Hepatocyte (in vitro differentiated cells): ENCODE results near the gene DACT3. TPM values are rescaled to one million over a fixed set of nuclear protein-coding genes. Genes with fewer than 3 reads are reported as not detected.

Experiments
- DNase-seq: peaks from one replicate; pipeline ENCODE4 v3.0.0-alpha.2; 2016; ENCODE audit warnings: low spot score
- H2AFZ ChIP-seq: fragments of 200-600 bp; sonication (generic); 2 replicates; pipeline ENCODE4 v1.6.0; 2016; ENCODE audit warnings: antibody characterized with exemption, mild to moderate bottlenecking
- H3K27ac ChIP-seq: fragments of 200-600 bp; sonication (generic); 2 replicates; pipeline ENCODE4 v1.5.1; 2016; ENCODE audit warnings: mild to moderate bottlenecking
- H3K27me3 ChIP-seq: fragments of 200-600 bp; sonication (generic); 2 replicates; pipeline ENCODE4 v1.6.1; 2016
- H3K36me3 ChIP-seq: fragments of 200-600 bp; sonication (generic); replicated peaks from 2 replicates; pipeline ENCODE4 v1.5.1; 2016; ENCODE audit warnings: low read depth; ENCODE audit not compliant: insufficient read depth
- H3K4me1 ChIP-seq: fragments of 200-600 bp; sonication (generic); 2 replicates; pipeline ENCODE4 v1.5.1; 2016; ENCODE audit warnings: mild to moderate bottlenecking, moderate library complexity; ENCODE audit not compliant: insufficient read depth
- H3K4me2 ChIP-seq: fragments of 200-600 bp; sonication (generic); 2 replicates; pipeline ENCODE4 v1.6.0; 2016
- H3K4me3 ChIP-seq: fragments of 200-600 bp; sonication (generic); 2 replicates; pipeline ENCODE4 v1.5.1; 2016; ENCODE audit warnings: mild to moderate bottlenecking
- H3K79me2 ChIP-seq: fragments of 200-600 bp; sonication (generic); 2 replicates; pipeline ENCODE4 v1.6.0; 2017; ENCODE audit warnings: mild to moderate bottlenecking
- H3K9me2 ChIP-seq: fragments of 200-600 bp; sonication (generic); replicated peaks from 2 replicates; pipeline ENCODE4 v1.6.0; 2017; ENCODE audit warnings: mild to moderate bottlenecking; ENCODE audit not compliant: insufficient read depth
- H3K9me3 ChIP-seq: fragments of 200-600 bp; sonication (generic); 2 replicates; pipeline ENCODE4 v1.5.1; 2016; ENCODE audit warnings: low read depth, mild to moderate bottlenecking
- H4K20me1 ChIP-seq: fragments of 200-600 bp; sonication (generic); 2 replicates; pipeline ENCODE4 v1.6.0; 2016; ENCODE audit warnings: mild to moderate bottlenecking; ENCODE audit not compliant: insufficient read depth, poor library complexity, severe bottlenecking
- EZH2 ChIP-seq: fragments of 200-600 bp; sonication (generic); IDR thresholded peaks from 2 replicates; pipeline ENCODE4 v1.6.1; 2016; ENCODE audit warnings: antibody characterized with exemption, mild to moderate bottlenecking, borderline replicate concordance
- EZH2phosphoT487 ChIP-seq: fragments of 200-600 bp; sonication (generic); IDR thresholded peaks from one replicate; pipeline ENCODE4 v1.6.1; 2018; ENCODE audit warnings: antibody characterized with exemption, mild to moderate bottlenecking, low read depth, moderate library complexity; ENCODE audit not compliant: unreplicated experiment, severe bottlenecking
- WGBS: methylation state at CpG from one replicate; pipeline ENCODE4 v1.1.6; 2016; ENCODE audit warnings: low lambda C conversion rate; ENCODE audit errors: missing lambda C conversion rate; 5-methylcytosine and 5-hydroxymethylcytosine counted together
- polyA plus RNA-seq: library from polyadenylated mRNA; unstranded; fragments of >200 nt; fragmentation: Nextera tagmentation; extraction: Ambion mirVana; gene quantifications from 2 replicates; pipeline ENCODE4 v1.2.1, GENCODE V29; 2016
- total RNA-seq: library from RNA; depleted of rRNA; stranded (reverse); fragments of >200 nt; gene quantifications from 2 replicates; pipeline ENCODE4 v1.2.3, GENCODE V29; 2014
- TF ChIP-seq, protein P1 (sequence below): fragments of 200-600 bp; sonication (generic); IDR thresholded peaks from 2 replicates; pipeline ENCODE4 v1.5.1; 2016; ENCODE audit warnings: antibody characterized with exemption, mild to moderate bottlenecking; ENCODE audit not compliant: poor library complexity

DACT3 gene
- total and polyA plus RNA-seq, 2 experiments from 2014 or later = 18.4 TPM

GRCh38 chr19:46615966-46616365 is 45.0 kb downstream of the DACT3 start:
- Histone ChIP-seq H3K27ac (no peak overlapping the region), H3K79me2 (no peaks in the 10 kb centered on the region), H3K9me2 (no peaks in the 10 kb centered on the region), H4K20me1 (no peaks in the 10 kb centered on the region), H2AFZ (no peak overlapping the region), H3K4me1 (peaks cover 7% of the 10 kb centered on the region), H3K4me2 (no peak overlapping the region), H3K9me3 (no peaks in the 10 kb centered on the region), H3K27me3 (no peaks in the 10 kb centered on the region), H3K4me3 (no peak overlapping the region), H3K36me3 (no peaks in the 10 kb centered on the region)
- 87% methylated on average over 10 of the region's 10 CpGs for WGBS
- DNase-seq = no peak
- TF ChIP-seq, protein P1, sequence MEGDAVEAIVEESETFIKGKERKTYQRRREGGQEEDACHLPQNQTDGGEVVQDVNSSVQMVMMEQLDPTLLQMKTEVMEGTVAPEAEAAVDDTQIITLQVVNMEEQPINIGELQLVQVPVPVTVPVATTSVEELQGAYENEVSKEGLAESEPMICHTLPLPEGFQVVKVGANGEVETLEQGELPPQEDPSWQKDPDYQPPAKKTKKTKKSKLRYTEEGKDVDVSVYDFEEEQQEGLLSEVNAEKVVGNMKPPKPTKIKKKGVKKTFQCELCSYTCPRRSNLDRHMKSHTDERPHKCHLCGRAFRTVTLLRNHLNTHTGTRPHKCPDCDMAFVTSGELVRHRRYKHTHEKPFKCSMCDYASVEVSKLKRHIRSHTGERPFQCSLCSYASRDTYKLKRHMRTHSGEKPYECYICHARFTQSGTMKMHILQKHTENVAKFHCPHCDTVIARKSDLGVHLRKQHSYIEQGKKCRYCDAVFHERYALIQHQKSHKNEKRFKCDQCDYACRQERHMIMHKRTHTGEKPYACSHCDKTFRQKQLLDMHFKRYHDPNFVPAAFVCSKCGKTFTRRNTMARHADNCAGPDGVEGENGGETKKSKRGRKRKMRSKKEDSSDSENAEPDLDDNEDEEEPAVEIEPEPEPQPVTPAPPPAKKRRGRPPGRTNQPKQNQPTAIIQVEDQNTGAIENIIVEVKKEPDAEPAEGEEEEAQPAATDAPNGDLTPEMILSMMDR = no peak
- TF ChIP-seq EZH2phosphoT487 (no peak), EZH2 (no peak)

- WGBS = 15% methylated on average over 12 of the region's 12 CpGs
- Histone ChIP-seq H2AFZ (no peak overlapping the region), H3K79me2 (no peaks in the 10 kb centered on the region)
Measured at GRCh38 chr19:46614114-46614722, 46.8 kb downstream of the DACT3 start.

DNA sequence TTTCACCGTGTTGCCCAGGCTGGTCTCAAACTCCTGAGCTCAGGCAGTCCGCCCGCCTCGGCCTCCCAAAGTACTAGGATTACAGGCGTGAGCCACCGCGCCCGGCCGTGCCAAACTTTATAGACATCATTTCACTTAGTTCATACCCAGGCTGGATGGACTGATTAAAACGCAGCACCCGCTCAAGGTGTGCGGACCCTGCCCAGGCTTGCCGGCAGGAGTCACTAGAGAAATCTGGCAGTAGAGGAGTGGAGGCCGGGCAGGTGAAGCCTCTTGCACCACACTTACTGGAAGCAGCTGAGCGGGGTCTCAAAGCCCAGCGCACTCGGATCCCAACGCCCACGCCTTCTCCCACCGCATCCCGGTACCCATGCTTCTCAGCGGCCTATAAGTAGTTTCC is 47.5 kb downstream of the DACT3 start:
- Histone ChIP-seq H3K9me2 (no peaks in the 10 kb centered on the region), H3K79me2 (no peaks in the 10 kb centered on the region), H3K4me3 (no peak overlapping the region), H2AFZ (no peak overlapping the region), H3K36me3 (no peaks in the 10 kb centered on the region), H3K27ac (no peak overlapping the region), H3K4me1 (no peaks in the 10 kb centered on the region), H3K4me2 (no peak overlapping the region), H3K27me3 (no peaks in the 10 kb centered on the region), H3K9me3 (no peaks in the 10 kb centered on the region), H4K20me1 (no peaks in the 10 kb centered on the region)
- 94% methylated on average over 22 of the region's 22 CpGs for WGBS
- DNase-seq = no peak
- no peak for TF ChIP-seq EZH2

More at GRCh38 chr19:46614114-46614722, 46.8 kb downstream of the DACT3 start:
- Histone ChIP-seq H3K27ac (no peak overlapping the region), H3K9me3 (no peaks in the 10 kb centered on the region), H3K36me3 (no peaks in the 10 kb centered on the region), H3K27me3 (no peaks in the 10 kb centered on the region), H3K4me2 (no peak overlapping the region), H4K20me1 (no peaks in the 10 kb centered on the region), H3K4me1 (no peaks in the 10 kb centered on the region), H3K9me2 (no peaks in the 10 kb centered on the region), H3K4me3 (no peak overlapping the region)
- TF ChIP-seq EZH2 = no peak
- TF ChIP-seq, protein P1 = peak; percentile 93
- peak; percentile 90 for DNase-seq

DNA sequence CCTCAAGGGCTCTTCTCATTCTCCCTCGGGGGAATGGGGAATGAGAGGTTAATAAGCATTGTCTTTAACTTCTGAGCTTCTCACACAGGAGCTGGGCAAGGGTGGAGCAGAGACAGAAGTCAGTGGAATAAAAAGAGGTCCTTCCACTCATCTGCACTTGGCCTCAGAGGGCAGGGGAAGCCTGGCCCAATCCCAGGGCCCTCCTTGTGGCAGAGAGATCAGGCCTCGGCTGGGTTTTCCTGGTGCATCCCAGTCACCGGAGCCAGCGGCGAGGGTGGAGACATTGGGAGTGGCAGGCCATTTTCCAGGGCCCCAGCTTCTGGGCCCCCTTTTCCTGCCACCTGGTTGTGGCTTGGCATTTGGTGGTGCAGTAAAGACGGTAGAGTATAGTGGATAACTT is 49.2 kb downstream of the DACT3 start:
- H3K79me2 ChIP-seq = peaks cover 6% of the 10 kb centered on the region
- H3K9me2 ChIP-seq = no peaks in the 10 kb centered on the region
- no peak overlapping the region for H3K27ac ChIP-seq
- WGBS = 94% methylated on average over 6 of the region's 6 CpGs
- H3K4me3 ChIP-seq = no peak overlapping the region
- DNase-seq = no peak
- H3K9me3 ChIP-seq = no peaks in the 10 kb centered on the region
- H3K4me2 ChIP-seq = no peak overlapping the region
- H3K27me3 ChIP-seq = no peaks in the 10 kb centered on the region
- peaks cover 11% of the 10 kb centered on the region for H4K20me1 ChIP-seq
- no peaks in the 10 kb centered on the region for H3K36me3 ChIP-seq
- no peaks in the 10 kb centered on the region for H3K4me1 ChIP-seq
- TF ChIP-seq EZH2phosphoT487 = no peak
- TF ChIP-seq, protein P1 = no peak
- TF ChIP-seq EZH2 = no peak
- no peak overlapping the region for H2AFZ ChIP-seq
